Muscle layer of duodenum (tissue), 2 donors: ENCODE results near the gene MAP4K3.

ENCODE experiments used
- H3K27ac ChIP-seq: one replicate; pipeline ENCODE4 v1.7.0; 2013; ENCODE audit warnings: mild to moderate bottlenecking, low read length
- H3K27me3 ChIP-seq: one replicate; pipeline ENCODE4 v1.7.0; 2013; ENCODE audit warnings: low read depth, mild to moderate bottlenecking, control low read depth, low read length
- H3K36me3 ChIP-seq, 2 donors: one replicate each; pipeline ENCODE4 v1.7.0; 2013; ENCODE audit warnings: low read length in 2 of 2, control low read depth in 1 of 2, mild to moderate bottlenecking in 1 of 2; ENCODE audit not compliant: insufficient read depth in 2 of 2, control insufficient read depth in 1 of 2
- H3K4me1 ChIP-seq, 2 donors: one replicate each; pipeline ENCODE4 v1.7.0; 2013; ENCODE audit warnings: low read length in 2 of 2, mild to moderate bottlenecking in 2 of 2, control low read depth in 1 of 2, moderate library complexity in 1 of 2; ENCODE audit not compliant: insufficient read depth in 2 of 2, control insufficient read depth in 1 of 2
- H3K4me3 ChIP-seq, 2 donors: one replicate each; pipeline ENCODE4 v1.7.0; 2013; ENCODE audit warnings: low read length in 2 of 2, low read depth in 1 of 2, mild to moderate bottlenecking in 1 of 2
- H3K9me3 ChIP-seq, 2 donors: one replicate each; pipeline ENCODE4 v1.7.0; 2013; ENCODE audit warnings: low read length in 2 of 2, control low read depth in 1 of 2, mild to moderate bottlenecking in 1 of 2; ENCODE audit not compliant: control insufficient read depth in 1 of 2
- donor health status: healthy.

The MAP4K3 gene

DNA sequence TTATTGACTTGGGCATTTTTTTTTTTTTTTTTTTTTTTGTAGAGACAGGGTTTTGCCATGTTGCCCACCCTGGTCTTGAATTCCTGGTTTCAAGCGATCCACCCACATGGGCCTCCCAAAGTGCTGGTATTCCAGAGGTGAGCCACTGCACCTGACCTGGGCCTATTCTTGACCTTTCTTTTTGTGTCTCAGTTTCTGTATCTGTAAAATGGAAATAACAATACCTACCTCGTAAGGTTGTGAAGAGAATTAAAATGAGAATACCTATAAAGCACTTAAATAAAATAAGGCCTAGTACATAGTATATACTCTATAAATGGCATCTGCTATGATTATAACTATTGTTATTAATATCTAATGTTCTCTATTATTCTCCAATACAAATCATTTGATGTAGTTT lies 15.7 kb downstream of the MAP4K3 start:
- Histone ChIP-seq H3K36me3 (no peaks in the 10 kb centered on the region), H3K9me3 (no peaks in the 10 kb centered on the region), H3K4me1 (peaks cover 4 to 31% of the 10 kb centered on the region in 2 donors), H3K27me3 (no peaks in the 10 kb centered on the region), H3K4me3 (no peak overlapping the region), H3K27ac (no peak overlapping the region)

DNA sequence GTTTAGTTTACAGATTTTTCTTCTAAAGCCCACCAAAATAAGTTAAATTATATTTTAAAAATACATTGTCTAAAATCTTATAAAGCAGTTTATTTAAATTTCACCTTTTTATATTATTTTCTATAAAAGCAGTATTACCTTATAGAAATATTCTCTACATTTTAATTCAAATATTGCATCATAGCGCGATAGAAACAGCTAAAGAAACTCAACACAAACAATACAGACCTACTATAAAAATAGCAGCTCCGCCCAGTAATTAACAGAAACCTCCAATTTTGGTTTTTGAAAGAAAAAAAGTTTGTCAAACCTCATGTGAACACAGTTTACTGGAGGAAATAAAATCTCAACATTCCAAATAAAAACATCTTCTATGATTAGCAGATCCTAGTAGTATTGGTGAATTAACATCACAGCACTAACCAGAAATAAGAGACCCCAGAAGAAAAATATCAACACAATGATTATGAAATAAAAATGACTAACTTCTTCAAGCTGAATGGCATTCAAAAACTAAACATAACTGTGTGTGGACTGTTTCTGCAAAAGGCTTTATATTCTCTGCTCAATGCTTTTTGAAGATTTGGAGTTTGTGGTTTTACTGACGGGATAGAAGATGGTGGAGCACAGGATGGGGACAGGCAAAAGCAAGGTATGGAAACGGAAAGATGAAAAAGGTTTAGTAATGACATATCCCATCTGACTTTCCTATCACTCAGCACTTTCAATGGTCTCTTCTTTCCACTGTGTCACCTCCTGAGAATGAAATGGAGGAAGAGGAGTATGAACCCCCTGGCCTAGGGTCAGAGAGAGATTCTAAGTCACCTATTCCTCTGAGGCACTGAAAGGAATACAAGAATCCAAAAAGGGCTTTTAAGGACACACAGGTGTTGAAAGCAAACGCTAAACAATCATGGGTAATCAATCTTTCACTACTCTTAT lies 17.5 kb downstream of the MAP4K3 start:
- Histone ChIP-seq H3K4me3 (no peak overlapping the region), H3K27me3 (no peaks in the 10 kb centered on the region), H3K36me3 (no peaks in the 10 kb centered on the region), H3K9me3 (no peaks in the 10 kb centered on the region), H3K4me1 (peaks cover 4 to 38% of the 10 kb centered on the region in 2 donors), H3K27ac (no peak overlapping the region)

DNA sequence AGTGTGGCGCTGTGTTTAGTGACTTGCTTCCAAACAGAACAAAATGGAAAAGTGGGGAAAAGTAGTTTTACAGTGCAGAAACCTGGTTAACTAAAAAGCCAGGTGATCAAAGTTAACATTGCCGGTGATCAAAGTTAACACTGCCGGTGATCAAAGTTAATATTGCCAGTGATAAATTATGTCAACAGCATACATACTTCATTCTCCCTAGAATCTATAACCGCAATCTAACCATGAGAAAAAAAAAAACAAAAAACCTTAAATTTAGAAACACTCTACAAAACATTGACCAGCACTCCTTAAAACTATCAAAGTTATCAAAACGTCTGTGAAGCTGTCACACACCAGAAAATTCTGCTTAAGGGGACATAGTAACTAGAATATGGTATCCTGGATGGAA lies 18.6 kb downstream of the MAP4K3 start:
- H3K27ac ChIP-seq: no peak overlapping the region
- H3K9me3 ChIP-seq: no peaks in the 10 kb centered on the region
- no peaks in the 10 kb centered on the region for H3K36me3 ChIP-seq
- peaks cover 4 to 43% of the 10 kb centered on the region in 2 donors for H3K4me1 ChIP-seq
- H3K4me3 ChIP-seq: no peak overlapping the region
- H3K27me3 ChIP-seq: no peaks in the 10 kb centered on the region

DNA sequence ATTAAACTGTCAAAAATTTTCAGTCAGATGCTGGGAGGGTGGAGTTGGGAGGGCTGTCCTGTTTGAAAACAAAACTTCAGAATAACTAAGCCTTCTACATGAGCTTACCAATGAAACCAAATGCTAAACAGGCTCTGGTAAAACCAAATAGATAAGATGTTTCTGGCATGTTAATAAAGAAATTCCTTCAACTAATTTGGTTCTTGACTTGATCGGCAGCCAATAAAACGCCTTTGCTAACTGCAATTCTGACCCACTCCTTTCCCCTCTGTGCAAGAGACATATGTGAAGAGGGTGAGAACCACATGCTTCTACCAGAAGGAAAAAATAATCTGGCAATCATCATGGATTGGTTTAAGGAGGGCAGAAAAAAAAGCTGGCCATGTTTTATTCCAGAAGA lies 20.9 kb downstream of the MAP4K3 start:
- Histone ChIP-seq H3K27ac (no peak overlapping the region), H3K4me1 (peaks cover 6 to 44% of the 10 kb centered on the region in 2 donors)

DNA sequence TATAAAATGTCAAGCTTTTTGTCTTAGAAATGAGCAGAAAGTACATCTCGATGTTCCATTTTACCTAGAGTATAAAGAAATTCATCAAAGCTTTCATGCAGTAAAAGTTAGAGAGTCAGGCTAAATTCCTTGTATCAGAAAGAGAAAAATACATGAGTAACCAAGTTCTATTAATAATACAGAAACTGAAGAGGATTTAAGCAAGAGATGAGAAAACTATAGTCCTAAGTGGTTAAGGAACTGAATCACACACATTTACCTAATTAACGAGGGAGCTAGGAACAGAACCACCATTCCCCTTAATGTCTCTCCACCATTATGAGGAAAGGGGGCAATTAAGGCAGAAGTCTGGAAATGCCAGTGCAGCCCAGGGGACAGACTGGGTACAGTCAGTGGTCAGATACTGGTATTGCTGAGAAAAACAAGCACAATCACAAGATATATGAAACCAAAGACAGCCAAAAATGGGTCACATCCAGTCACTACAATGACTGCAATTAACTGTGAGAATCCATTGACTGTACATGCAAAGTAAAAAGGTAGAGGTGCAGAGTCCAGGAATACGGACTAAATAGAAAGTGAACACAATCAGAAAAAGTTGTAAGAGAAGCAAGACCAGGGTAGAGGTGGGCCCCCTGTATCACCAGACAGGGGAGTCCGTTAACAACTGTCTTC lies 23.9 kb downstream of the MAP4K3 start:
- H3K4me1 ChIP-seq: peaks cover 5 to 63% of the 10 kb centered on the region in 2 donors
- no peak overlapping the region for H3K27ac ChIP-seq
- no peaks in the 10 kb centered on the region for H3K9me3 ChIP-seq
- H3K27me3 ChIP-seq: no peaks in the 10 kb centered on the region
- no peaks in the 10 kb centered on the region for H3K36me3 ChIP-seq
- no peak overlapping the region for H3K4me3 ChIP-seq

More for the DNA sequence above, 20.9 kb downstream of the MAP4K3 start:
- H3K9me3 ChIP-seq: no peaks in the 10 kb centered on the region
- H3K36me3 ChIP-seq: no peaks in the 10 kb centered on the region
- H3K27me3 ChIP-seq: no peaks in the 10 kb centered on the region
- H3K4me3 ChIP-seq: no peak overlapping the region

DNA sequence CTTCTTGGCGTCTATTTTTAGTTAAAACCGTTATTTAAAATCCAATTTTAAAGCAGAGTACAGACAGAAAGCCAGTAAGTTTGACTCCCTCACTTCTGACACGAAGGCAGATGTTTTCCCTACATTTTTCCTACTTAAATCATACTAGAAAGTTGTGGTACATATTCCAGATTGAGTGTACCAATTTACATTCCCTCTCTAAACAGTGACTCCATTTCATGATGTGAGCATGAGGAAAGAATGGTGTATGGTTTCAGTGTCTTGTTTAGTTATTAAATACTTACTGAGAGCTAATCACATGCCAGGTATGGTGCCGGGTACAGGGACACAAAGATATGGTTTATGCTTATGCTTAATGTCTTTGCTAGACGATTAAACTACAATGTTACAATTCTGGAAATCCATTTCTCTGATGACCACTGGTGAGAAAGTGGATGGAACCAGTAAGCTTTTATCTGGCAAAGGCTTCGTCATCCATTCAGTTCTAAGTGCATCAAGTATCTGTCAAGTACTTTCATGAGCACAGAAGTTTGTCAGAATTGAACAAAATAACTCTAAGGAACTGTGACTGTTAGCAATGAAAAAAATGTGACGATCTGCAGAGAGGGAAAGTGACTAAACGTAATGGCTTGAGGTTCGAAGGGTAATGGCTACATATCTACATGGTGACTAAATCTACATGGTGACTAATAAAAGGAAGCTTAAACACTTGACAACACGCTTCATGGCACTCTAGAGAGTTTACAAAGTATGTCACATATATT lies 25.7 kb downstream of the MAP4K3 start:
- H3K27me3 ChIP-seq: no peaks in the 10 kb centered on the region
- H3K9me3 ChIP-seq: no peaks in the 10 kb centered on the region
- H3K36me3 ChIP-seq: no peaks in the 10 kb centered on the region
- peak overlapping the region; percentile 11 for H3K27ac ChIP-seq
- H3K4me3 ChIP-seq: no peak overlapping the region
- peaks cover 8 to 63% of the 10 kb centered on the region in 2 donors for H3K4me1 ChIP-seq

DNA sequence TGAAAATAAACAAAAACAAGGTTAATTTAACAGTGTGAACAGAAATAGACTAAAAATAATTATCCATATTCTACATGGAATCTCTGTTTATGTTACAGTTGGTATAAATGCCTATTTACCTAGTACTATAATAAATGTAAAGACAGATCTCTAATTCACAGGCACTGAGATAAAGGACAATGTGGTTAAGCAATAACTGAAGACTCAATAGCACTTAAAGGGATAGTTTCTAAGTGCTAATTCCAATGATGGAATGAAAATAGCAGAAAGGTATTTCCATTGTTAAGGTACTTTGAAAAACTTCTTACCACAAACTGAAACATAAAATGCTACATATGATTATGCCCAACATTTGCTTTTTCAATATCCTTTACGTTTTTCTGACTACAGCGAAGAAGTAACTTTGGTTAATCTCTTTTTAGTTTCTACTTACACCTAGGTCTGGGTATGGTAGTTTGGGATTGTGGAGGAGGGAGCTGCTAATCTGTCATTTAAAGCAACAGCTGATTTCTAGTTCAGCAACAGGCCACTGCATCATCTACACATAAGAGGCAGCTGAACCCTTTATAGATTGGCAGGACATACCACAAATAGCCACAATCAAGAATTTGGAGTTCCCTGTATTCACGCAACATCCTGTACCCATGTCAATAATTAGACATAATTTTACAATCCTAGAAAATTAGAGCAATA lies 27.2 kb downstream of the MAP4K3 start:
- H3K4me3 ChIP-seq: no peak overlapping the region
- H3K9me3 ChIP-seq: no peaks in the 10 kb centered on the region
- no peak overlapping the region for H3K27ac ChIP-seq
- no peaks in the 10 kb centered on the region for H3K27me3 ChIP-seq
- H3K4me1 ChIP-seq: peaks cover 8 to 58% of the 10 kb centered on the region in 2 donors
- H3K36me3 ChIP-seq: no peaks in the 10 kb centered on the region

DNA sequence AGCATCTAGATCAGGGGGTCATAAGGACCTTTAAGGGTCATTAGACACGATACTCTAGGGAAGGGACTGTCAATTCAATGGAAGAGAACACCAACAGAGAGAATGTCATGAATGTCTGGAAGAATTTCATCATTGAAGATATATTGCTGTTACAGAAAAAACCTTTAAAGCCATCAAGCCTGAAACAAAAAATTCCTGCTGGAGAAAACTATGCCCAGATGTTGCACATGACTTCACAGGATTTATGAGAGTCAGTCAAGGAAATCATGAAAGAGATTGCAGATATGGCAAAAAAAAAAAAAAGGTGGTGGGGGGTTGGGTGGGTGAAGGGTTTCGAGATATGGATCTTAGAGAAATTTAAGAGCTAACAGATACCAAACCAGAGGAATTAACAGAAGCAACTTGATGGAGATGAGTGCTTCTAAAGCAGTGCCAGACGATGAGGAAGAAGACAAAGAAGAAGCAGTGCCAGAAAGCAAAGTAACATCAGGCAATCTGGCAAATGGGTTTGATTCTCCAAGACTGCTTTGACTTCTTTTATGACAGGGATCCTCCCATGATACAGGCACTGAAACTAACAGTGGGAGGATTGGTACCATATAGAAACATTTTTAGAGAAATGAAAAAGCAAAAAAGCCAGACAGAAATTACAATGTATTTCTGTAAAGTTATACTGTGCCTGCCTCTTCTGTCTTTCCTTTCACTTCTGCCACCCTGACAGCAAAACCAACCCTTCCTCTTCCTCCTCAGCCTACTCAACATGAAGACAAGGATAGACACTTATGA lies 28.5 kb downstream of the MAP4K3 start:
- no peak overlapping the region for H3K27ac ChIP-seq
- no peaks in the 10 kb centered on the region for H3K36me3 ChIP-seq
- H3K27me3 ChIP-seq: no peaks in the 10 kb centered on the region
- peaks cover 8 to 54% of the 10 kb centered on the region in 2 donors for H3K4me1 ChIP-seq
- H3K4me3 ChIP-seq: no peak overlapping the region
- H3K9me3 ChIP-seq: no peaks in the 10 kb centered on the region

DNA sequence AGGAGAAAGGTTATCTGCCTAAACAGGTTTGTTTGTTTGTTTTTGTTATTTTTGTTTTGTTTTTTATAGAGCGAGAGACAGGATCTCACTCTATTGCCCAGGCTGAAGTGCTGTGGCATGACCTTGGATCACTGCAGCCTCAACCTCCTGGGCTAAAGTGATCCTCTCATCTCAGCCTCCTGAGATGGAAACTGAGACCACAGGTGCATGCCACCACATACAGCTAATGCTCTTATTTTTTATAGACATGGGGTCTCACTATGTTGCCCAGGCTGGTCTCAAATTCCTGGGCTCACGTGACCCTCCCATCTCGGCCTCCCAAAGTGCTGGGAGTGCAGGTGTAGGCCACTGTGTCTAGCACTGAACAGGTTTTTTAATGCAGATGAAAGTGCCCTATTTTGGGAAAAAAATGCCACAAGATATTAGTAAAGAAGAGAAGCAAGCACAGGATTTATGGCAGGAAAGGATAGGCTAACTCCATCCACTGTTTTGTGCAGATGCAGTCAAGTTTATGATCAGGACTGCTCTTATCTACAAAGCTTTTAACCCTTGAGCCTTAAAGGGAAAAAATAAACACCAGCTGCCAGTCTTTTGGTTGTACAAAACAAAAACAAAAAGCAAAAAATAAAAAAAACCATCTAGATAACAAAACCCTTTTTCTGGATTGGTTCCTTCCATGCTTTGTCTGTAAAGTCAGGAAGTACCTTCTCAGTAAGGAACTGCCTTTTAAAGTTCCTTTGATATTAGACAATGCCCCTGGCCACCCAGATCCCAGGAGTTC lies 29.4 kb downstream of the MAP4K3 start:
- no peaks in the 10 kb centered on the region for H3K36me3 ChIP-seq
- no peak overlapping the region for H3K4me3 ChIP-seq
- no peaks in the 10 kb centered on the region for H3K27me3 ChIP-seq
- H3K27ac ChIP-seq: no peak overlapping the region
- peaks cover 8 to 54% of the 10 kb centered on the region in 2 donors for H3K4me1 ChIP-seq
- no peaks in the 10 kb centered on the region for H3K9me3 ChIP-seq

DNA sequence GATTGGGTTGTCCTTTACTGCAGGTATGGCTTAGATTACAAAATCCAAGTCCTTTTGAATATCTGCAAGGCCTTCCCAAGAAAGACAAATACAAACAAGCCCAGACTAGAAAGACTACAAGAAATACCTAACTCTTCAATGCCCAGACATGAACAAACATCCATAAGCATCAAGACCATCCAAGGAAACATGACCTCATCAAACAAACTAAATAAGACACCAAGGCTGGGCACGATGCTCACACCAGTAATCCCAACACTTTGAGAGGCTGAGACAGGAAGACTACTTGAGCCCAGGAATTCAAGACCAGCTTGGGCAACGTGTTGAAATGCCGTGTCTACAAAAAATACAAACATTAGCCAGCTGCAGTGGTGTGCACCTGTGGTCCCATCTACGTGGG lies 31.7 kb downstream of the MAP4K3 start:
- Histone ChIP-seq H3K4me3 (no peak overlapping the region), H3K27me3 (no peaks in the 10 kb centered on the region), H3K9me3 (no peaks in the 10 kb centered on the region), H3K4me1 (peaks cover 4 to 50% of the 10 kb centered on the region in 2 donors), H3K27ac (no peak overlapping the region), H3K36me3 (no peaks in the 10 kb centered on the region)
